Measurements from ENCODE around the gene EXOC4. TPM values are rescaled to one million over a fixed set of nuclear protein-coding genes. Genes with fewer than 3 reads are reported as not detected.

The EXOC4 gene
- total RNA-seq, 1 experiment from 2014 or later = 75.8 TPM

GRCh38 chr7:133863362-133864061 is 610.6 kb downstream of the EXOC4 start:
- no peak overlapping the region for H3K9ac ChIP-seq (ENCODE audit: extremely low read depth, insufficient read length, low read length)
- H2BK12ac ChIP-seq (ENCODE audit: insufficient read length, low read depth, low read length) = no peak overlapping the region
- no peak overlapping the region for H2AK5ac ChIP-seq (ENCODE audit: insufficient read length, low read length)
- H4K20me1 ChIP-seq (ENCODE audit: control insufficient read depth, insufficient read depth, insufficient read length) = no peaks in the 10 kb centered on the region
- no peaks in the 10 kb centered on the region for H3K79me2 ChIP-seq (ENCODE audit: insufficient read depth, low read length)
- Mint-ChIP-seq H3K36me3 (ENCODE audit: insufficient read depth in 1 of 3, low read depth in 3 of 3) (no peaks in the 10 kb centered on the region), H3K4me1 (peaks cover 24 to 36% of the 10 kb centered on the region in 2 experiments), H3K27me3 (ENCODE audit: low read depth) (no peaks in the 10 kb centered on the region), H3K4me3 (no peak overlapping the region), H3K27ac (no peak overlapping the region), H3K9me3 (peaks cover 0 to 3% of the 10 kb centered on the region in 2 experiments; a peak in 1 of 5 replicates)
- no peak overlapping the region for H2AFZ ChIP-seq (ENCODE audit: low read length)
- no peak overlapping the region for H3K4me2 ChIP-seq (ENCODE audit: insufficient read depth, insufficient read length, low read length)
- H3K9me3 ChIP-seq (ENCODE audit: control insufficient read depth, low read depth, low read length) = no peaks in the 10 kb centered on the region
- no peaks in the 10 kb centered on the region for H3K79me1 ChIP-seq (ENCODE audit: insufficient read depth, low read depth, low read length, poor library complexity, severe bottlenecking)
- H3K56ac ChIP-seq (ENCODE audit: insufficient read length, low read depth, low read length) = no peak overlapping the region
- H3K14ac ChIP-seq (ENCODE audit: insufficient read depth, low read length) = no peak overlapping the region
- no peak overlapping the region for H3K4ac ChIP-seq (ENCODE audit: low read depth, low read length)
- H2BK20ac ChIP-seq (ENCODE audit: low read depth, low read length, poor library complexity, severe bottlenecking) = no peak overlapping the region
- no peak overlapping the region for H3K18ac ChIP-seq (ENCODE audit: insufficient read length, low read depth, low read length)
- H3K27ac ChIP-seq (ENCODE audit: insufficient read length, low read depth, low read length) = no peak overlapping the region
- H4K91ac ChIP-seq (ENCODE audit: insufficient read length, low read depth, low read length) = no peak overlapping the region
- H2BK15ac ChIP-seq (ENCODE audit: low read depth, low read length) = no peak overlapping the region
- H3K23ac ChIP-seq (ENCODE audit: insufficient read length, low read depth, low read length) = no peak overlapping the region
- WGBS (ENCODE audit: extremely low coverage, insufficient read length, low lambda C conversion rate) = no CpG with 5 or more reads among the region's 1 CpG
- no peak for DNase-seq
- peaks cover 2% of the 10 kb centered on the region; the same call in 1 of the 2 replicates for H3K4me1 ChIP-seq (ENCODE audit: insufficient read depth, low read length)
- no peak overlapping the region for H4K5ac ChIP-seq (ENCODE audit: insufficient read length, low read depth, low read length)
- H4K8ac ChIP-seq (replicated peaks; ENCODE audit: insufficient read length, low read depth, low read length) = no peak overlapping the region
- H2BK120ac ChIP-seq (ENCODE audit: low read depth, low read length, poor library complexity, severe bottlenecking) = no peak overlapping the region
- H3T11ph ChIP-seq (ENCODE audit: low read length) = no peak overlapping the region
- no peak overlapping the region for H2BK5ac ChIP-seq (ENCODE audit: insufficient read length, low read length)
- H3K27me3 ChIP-seq (ENCODE audit: insufficient read depth, low read length) = no peaks in the 10 kb centered on the region
- no peak for TF ChIP-seq CTCF (conservative IDR thresholded peaks at IDR 0.05)
- H3K23me2 ChIP-seq (ENCODE audit: insufficient read length, low read depth, low read length, poor library complexity, severe bottlenecking) = no peaks in the 10 kb centered on the region
